H9 (cell line): ENCODE data around the gene TFG. TPM values are rescaled to one million over a fixed set of nuclear protein-coding genes. Genes with fewer than 3 reads are reported as not detected.

Experiments used
- DNase-seq: peaks from one replicate; pipeline ENCODE4 v3.0.0-alpha.2; 2017
- H2AFZ ChIP-seq: one replicate; pipeline ENCODE4 v1.6.1; 2013; ENCODE audit warnings: mild to moderate bottlenecking, low read length, control low read depth, moderate library complexity
- H2AK5ac ChIP-seq: 2 replicates; pipeline ENCODE4 v1.6.1; 2013; ENCODE audit warnings: low read length, control low read depth, mixed read lengths; ENCODE audit not compliant: insufficient read length
- H2BK120ac ChIP-seq: one replicate; pipeline ENCODE4 v1.6.1; 2013; ENCODE audit warnings: low read depth, mild to moderate bottlenecking, low read length, control low read depth, inconsistent platforms; ENCODE audit not compliant: poor library complexity, severe bottlenecking
- H2BK12ac ChIP-seq: 2 replicates; pipeline ENCODE4 v1.6.1; 2013; ENCODE audit warnings: low read length, control low read depth, mixed read lengths, low read depth; ENCODE audit not compliant: insufficient read length
- H2BK15ac ChIP-seq: 2 replicates; pipeline ENCODE4 v1.6.1; 2013; ENCODE audit warnings: low read depth, low read length, control low read depth
- H2BK20ac ChIP-seq: one replicate; pipeline ENCODE4 v1.6.1; 2013; ENCODE audit warnings: low read depth, mild to moderate bottlenecking, low read length, control low read depth, inconsistent platforms; ENCODE audit not compliant: poor library complexity, severe bottlenecking
- H2BK5ac ChIP-seq: 2 replicates; pipeline ENCODE4 v1.6.1; 2013; ENCODE audit warnings: low read length, control low read depth, mixed read lengths; ENCODE audit not compliant: insufficient read length
- H3K14ac ChIP-seq: 2 replicates; pipeline ENCODE4 v1.6.1; 2013; ENCODE audit warnings: low read length, control low read depth; ENCODE audit not compliant: insufficient read depth
- H3K18ac ChIP-seq: 2 replicates; pipeline ENCODE4 v1.6.1; 2013; ENCODE audit warnings: low read depth, mild to moderate bottlenecking, mixed read lengths, low read length, control low read depth; ENCODE audit not compliant: insufficient read length
- H3K23ac ChIP-seq: 2 replicates; pipeline ENCODE4 v1.6.1; 2013; ENCODE audit warnings: low read length, control low read depth, mixed read lengths, low read depth; ENCODE audit not compliant: insufficient read length
- H3K23me2 ChIP-seq: 2 replicates; pipeline ENCODE4 v1.6.1; 2013; ENCODE audit warnings: low read depth, mild to moderate bottlenecking, mixed read lengths, low read length, control low read depth; ENCODE audit not compliant: insufficient read length, poor library complexity, severe bottlenecking
- H3K27ac ChIP-seq: 2 replicates; pipeline ENCODE4 v1.5.1; 2013; ENCODE audit warnings: low read length, control low read depth, mixed read lengths, low read depth; ENCODE audit not compliant: insufficient read length
- H3K27me3 ChIP-seq: 2 replicates; pipeline ENCODE4 v1.6.1; 2013; ENCODE audit warnings: low read length, control low read depth, inconsistent platforms; ENCODE audit not compliant: insufficient read depth
- H3K4ac ChIP-seq: 2 replicates; pipeline ENCODE4 v1.6.1; 2013; ENCODE audit warnings: low read depth, mild to moderate bottlenecking, control low read depth, inconsistent platforms, low read length, moderate library complexity
- H3K4me1 ChIP-seq: 2 replicates; pipeline ENCODE4 v1.6.1; 2013; ENCODE audit warnings: low read length, control low read depth, inconsistent platforms; ENCODE audit not compliant: insufficient read depth
- H3K4me2 ChIP-seq: 2 replicates; pipeline ENCODE4 v1.6.1; 2013; ENCODE audit warnings: low read length, control low read depth, mixed read lengths; ENCODE audit not compliant: insufficient read length, insufficient read depth
- H3K56ac ChIP-seq: 2 replicates; pipeline ENCODE4 v1.6.1; 2013; ENCODE audit warnings: low read depth, mild to moderate bottlenecking, mixed read lengths, low read length, control low read depth; ENCODE audit not compliant: insufficient read length
- H3K79me1 ChIP-seq: 2 replicates; pipeline ENCODE4 v1.6.1; 2013; ENCODE audit warnings: low read depth, mild to moderate bottlenecking, moderate library complexity, low read length, control low read depth, inconsistent platforms; ENCODE audit not compliant: insufficient read depth, poor library complexity, severe bottlenecking
- H3K79me2 ChIP-seq: 2 replicates; pipeline ENCODE4 v1.6.1; 2013; ENCODE audit warnings: low read length, control low read depth, inconsistent platforms; ENCODE audit not compliant: insufficient read depth
- H3K9ac ChIP-seq: 2 replicates; pipeline ENCODE4 v1.6.1; 2013; ENCODE audit warnings: low read length, control low read depth, mixed read lengths; ENCODE audit not compliant: insufficient read length; ENCODE audit errors: extremely low read depth
- H3K9me3 ChIP-seq: one replicate; pipeline ENCODE4 v1.6.1; 2013; ENCODE audit warnings: low read depth, low read length, inconsistent platforms; ENCODE audit not compliant: control insufficient read depth
- H3T11ph ChIP-seq: one replicate; pipeline ENCODE4 v1.6.1; 2013; ENCODE audit warnings: mild to moderate bottlenecking, low read length, control low read depth, inconsistent platforms
- H4K20me1 ChIP-seq: one replicate; pipeline ENCODE4 v1.6.1; 2013; ENCODE audit not compliant: control insufficient read depth, insufficient read length, insufficient read depth
- H4K5ac ChIP-seq: 2 replicates; pipeline ENCODE4 v1.6.1; 2013; ENCODE audit warnings: low read depth, mild to moderate bottlenecking, mixed read lengths, low read length, control low read depth; ENCODE audit not compliant: insufficient read length
- H4K8ac ChIP-seq: replicated peaks from 2 replicates; pipeline ENCODE4 v1.6.1; 2013; ENCODE audit warnings: low read length, control low read depth, mixed read lengths, low read depth; ENCODE audit not compliant: insufficient read length
- H4K91ac ChIP-seq: 2 replicates; pipeline ENCODE4 v1.6.1; 2013; ENCODE audit warnings: low read depth, mild to moderate bottlenecking, moderate library complexity, mixed read lengths, low read length, control low read depth; ENCODE audit not compliant: insufficient read length
- H3K27ac Mint-ChIP-seq, 3 experiments: 2 replicates in 2 of 3; 3 replicates in 1 of 3; pipeline ENCODE4 v1.8.0; 2020 to 2021; ENCODE audit warnings: mixed read lengths in 3 of 3, mild to moderate bottlenecking in 1 of 3, moderate library complexity in 1 of 3
- H3K27me3 Mint-ChIP-seq: 2 replicates; pipeline ENCODE4 v1.8.0; 2021; ENCODE audit warnings: low read depth, mild to moderate bottlenecking, moderate library complexity, mixed read lengths
- H3K36me3 Mint-ChIP-seq, 3 experiments: 2 replicates in 2 of 3; 3 replicates in 1 of 3; pipeline ENCODE4 v1.8.0; 2020 to 2021; ENCODE audit warnings: low read depth in 3 of 3, mixed read lengths in 3 of 3; ENCODE audit not compliant: insufficient read depth in 1 of 3
- H3K4me1 Mint-ChIP-seq, 2 experiments: 2 replicates each; pipeline ENCODE4 v1.8.0; 2020; ENCODE audit warnings: mixed read lengths in 2 of 2
- H3K4me3 Mint-ChIP-seq, 2 experiments: 2 replicates in 1 of 2; 3 replicates in 1 of 2; pipeline ENCODE4 v1.8.0; 2020 to 2021; ENCODE audit warnings: mild to moderate bottlenecking in 2 of 2, mixed read lengths in 2 of 2, moderate library complexity in 1 of 2
- H3K9me3 Mint-ChIP-seq, 2 experiments: 2 replicates in 1 of 2; 3 replicates in 1 of 2; pipeline ENCODE4 v1.8.0; 2020; ENCODE audit warnings: mild to moderate bottlenecking in 2 of 2, mixed read lengths in 2 of 2, moderate library complexity in 1 of 2
- WGBS: extraction: QIAGEN DNeasy Blood & Tissue Kit; methylation state at CpG from one replicate; pipeline ENCODE4 v1.1.7; 2013; ENCODE audit warnings: missing lambda C conversion rate, low lambda C conversion rate, mixed read lengths; ENCODE audit not compliant: insufficient read length; ENCODE audit errors: extremely low coverage; 5-methylcytosine and 5-hydroxymethylcytosine counted together
- total RNA-seq: library from RNA; stranded (reverse); gene quantifications from 2 replicates; pipeline ENCODE4 v1.2.1, GENCODE V29; 2021
- TF ChIP-seq, protein P1 (sequence below): fragments of 200-600 bp; sonication (generic); conservative IDR thresholded peaks from 3 replicates; pipeline ENCODE4 v1.8.0; 2021; ENCODE audit warnings: antibody characterized with exemption, mild to moderate bottlenecking

TFG gene
- total RNA-seq, 1 experiment from 2014 or later = 80.7 TPM

GRCh38 chr3:100776746-100777145 lies 67.5 kb downstream of the TFG start:
- Histone ChIP-seq H3K27ac (no peak overlapping the region), H3K56ac (no peak overlapping the region), H3K4me2 (no peak overlapping the region), H3K79me1 (no peaks in the 10 kb centered on the region), H4K5ac (no peak overlapping the region), H4K8ac (no peak overlapping the region), H2BK5ac (no peak overlapping the region), H4K91ac (no peak overlapping the region), H3K9ac (no peak overlapping the region), H2BK12ac (no peak overlapping the region), H2BK120ac (no peak overlapping the region), H3K4me1 (no peaks in the 10 kb centered on the region), H3K23me2 (no peaks in the 10 kb centered on the region), H2AK5ac (no peak overlapping the region), H3K9me3 (no peaks in the 10 kb centered on the region), H3K27me3 (no peaks in the 10 kb centered on the region), H3K18ac (no peak overlapping the region), H2BK15ac (no peak overlapping the region), H3T11ph (no peak overlapping the region), H4K20me1 (no peaks in the 10 kb centered on the region), H3K4ac (no peak overlapping the region), H2BK20ac (no peak overlapping the region), H3K23ac (no peak overlapping the region), H3K79me2 (no peaks in the 10 kb centered on the region), H3K14ac (no peak overlapping the region), H2AFZ (no peak overlapping the region)
- Mint-ChIP-seq H3K36me3 (no peaks in the 10 kb centered on the region), H3K4me3 (no peak overlapping the region), H3K27ac (no peak overlapping the region), H3K9me3 (no peaks in the 10 kb centered on the region), H3K4me1 (0 out of 4 replicates have a peak, but pooled peaks cover 0 to 2% of the 10 kb centered on the region in 2 experiments), H3K27me3 (no peaks in the 10 kb centered on the region)
- TF ChIP-seq, protein P1, sequence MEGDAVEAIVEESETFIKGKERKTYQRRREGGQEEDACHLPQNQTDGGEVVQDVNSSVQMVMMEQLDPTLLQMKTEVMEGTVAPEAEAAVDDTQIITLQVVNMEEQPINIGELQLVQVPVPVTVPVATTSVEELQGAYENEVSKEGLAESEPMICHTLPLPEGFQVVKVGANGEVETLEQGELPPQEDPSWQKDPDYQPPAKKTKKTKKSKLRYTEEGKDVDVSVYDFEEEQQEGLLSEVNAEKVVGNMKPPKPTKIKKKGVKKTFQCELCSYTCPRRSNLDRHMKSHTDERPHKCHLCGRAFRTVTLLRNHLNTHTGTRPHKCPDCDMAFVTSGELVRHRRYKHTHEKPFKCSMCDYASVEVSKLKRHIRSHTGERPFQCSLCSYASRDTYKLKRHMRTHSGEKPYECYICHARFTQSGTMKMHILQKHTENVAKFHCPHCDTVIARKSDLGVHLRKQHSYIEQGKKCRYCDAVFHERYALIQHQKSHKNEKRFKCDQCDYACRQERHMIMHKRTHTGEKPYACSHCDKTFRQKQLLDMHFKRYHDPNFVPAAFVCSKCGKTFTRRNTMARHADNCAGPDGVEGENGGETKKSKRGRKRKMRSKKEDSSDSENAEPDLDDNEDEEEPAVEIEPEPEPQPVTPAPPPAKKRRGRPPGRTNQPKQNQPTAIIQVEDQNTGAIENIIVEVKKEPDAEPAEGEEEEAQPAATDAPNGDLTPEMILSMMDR = peak; percentile 61
- peak; percentile 67 for DNase-seq
- WGBS = no CpG with 5 or more reads among the region's 2 CpGs
